ENCODE measurements around the gene TNRC18.
"Not testable (repeated sequence)": the region's sequence is repeated elsewhere in the genome, so short reads cannot be mapped to it uniquely, and the experiment has no call there.

Gene TNRC18

DNA sequence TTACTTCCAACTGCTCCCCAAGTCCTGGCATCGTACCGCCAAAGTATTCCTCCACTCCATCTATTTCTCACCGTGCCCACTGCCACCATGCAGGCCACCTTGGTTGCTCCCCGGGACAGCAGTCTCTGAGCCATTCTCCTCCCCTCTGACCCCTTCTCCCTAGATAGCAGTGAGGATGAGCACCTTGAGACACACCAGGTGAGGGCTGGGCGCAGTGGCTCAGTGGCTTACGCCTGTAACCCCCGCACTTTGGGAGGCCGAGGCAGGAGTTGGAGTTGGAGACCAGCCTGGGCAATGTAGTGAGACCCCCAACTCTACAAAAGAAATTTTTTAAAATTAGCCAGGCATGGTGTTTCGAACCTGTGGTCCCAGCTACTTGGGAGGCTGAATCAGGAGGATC lies 136.7 kb downstream of the TNRC18 start:
- no peak for DNase-seq

DNA sequence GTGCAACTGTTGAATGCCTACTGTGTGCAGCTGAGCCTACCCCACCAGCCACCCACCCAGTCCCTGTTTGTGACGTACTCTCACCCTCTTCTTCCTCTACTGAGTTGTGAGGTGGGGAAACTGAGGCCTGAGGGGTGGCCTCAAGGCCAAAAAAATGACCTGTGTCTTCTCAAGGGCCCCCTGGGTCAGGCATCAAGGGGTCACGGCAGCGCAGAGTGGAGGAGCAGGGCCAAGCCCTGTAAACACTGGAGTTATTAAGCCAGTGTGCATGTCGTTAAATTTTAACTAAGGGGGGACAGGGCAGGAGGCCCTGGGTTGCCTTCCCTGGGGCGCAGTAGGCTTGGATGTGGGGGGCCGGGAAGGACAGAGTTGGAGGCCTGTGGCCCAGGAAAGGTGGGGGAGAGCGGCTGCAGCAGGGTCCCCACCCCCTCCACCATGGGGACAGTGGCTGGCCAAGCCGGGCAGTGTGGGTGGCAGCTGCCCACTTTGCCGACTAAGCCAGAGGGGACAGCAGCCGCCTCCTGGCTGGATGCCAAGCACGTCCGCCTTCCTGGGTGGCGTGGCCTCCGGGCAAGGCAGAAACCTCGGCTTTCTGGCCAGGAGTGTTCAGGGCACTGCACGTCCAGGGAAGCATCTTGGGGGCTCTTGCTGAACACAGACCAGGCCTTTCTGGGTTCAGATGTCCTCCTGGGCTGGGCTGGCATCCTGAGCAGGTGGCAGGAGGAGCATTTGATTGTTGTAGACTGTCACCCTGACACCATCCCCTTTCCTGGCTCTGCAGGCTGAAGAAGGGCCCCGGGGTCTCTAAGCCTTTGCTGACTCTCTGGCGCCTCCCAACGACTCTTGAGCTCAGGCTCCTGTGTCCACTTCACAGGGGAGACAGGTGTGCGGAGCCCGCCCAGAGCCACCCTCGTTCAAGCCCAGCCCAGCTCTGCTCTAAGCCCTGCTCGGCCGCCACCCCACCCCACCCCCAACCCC lies 139.0 kb downstream of the TNRC18 start:
- peak; percentile 52 for DNase-seq

DNA sequence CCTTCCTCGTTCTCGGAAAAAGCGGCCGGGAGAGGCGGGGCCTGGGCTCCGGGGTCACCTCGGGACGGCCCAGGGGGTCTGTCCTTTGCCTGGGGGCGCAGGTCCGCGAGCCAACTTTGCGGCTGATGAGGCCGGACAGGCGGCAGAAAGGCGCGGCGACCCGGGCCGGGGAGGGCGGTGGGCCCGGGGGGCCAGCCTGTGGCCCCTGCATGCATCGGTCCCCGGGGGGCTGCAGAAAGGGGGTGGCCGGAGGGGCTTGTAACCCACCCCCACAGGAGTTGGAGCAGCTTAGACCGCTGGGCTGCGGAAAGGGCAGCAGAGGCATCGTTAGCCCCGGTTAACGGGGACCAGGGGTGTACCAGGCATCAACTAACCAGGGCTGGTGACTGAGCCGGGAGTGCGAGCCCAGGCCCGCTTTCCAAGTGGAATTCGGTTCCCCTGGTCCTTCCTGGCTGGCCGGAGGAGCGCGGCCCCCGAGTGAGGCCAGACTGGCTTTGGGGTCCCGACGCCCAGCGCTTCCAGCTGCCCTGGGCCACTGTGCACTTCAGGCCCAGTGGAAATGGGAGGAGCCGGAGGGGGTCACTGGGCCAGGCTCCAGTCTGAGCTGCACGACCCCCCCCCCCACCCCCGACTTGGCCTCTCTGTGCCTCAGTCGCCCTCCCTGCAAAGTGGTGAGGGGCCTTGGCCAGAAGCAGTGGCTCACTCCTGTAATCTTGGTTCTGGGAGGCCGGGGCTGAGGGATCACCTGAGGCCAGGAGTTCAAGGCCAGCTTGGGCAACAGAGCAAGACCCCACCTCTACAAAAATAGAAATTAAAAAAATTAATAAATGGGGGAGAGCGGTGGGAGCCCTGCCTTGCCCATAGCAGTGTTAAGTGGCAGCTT lies 140.0 kb downstream of the TNRC18 start:
- DNase-seq, result no peak

DNA sequence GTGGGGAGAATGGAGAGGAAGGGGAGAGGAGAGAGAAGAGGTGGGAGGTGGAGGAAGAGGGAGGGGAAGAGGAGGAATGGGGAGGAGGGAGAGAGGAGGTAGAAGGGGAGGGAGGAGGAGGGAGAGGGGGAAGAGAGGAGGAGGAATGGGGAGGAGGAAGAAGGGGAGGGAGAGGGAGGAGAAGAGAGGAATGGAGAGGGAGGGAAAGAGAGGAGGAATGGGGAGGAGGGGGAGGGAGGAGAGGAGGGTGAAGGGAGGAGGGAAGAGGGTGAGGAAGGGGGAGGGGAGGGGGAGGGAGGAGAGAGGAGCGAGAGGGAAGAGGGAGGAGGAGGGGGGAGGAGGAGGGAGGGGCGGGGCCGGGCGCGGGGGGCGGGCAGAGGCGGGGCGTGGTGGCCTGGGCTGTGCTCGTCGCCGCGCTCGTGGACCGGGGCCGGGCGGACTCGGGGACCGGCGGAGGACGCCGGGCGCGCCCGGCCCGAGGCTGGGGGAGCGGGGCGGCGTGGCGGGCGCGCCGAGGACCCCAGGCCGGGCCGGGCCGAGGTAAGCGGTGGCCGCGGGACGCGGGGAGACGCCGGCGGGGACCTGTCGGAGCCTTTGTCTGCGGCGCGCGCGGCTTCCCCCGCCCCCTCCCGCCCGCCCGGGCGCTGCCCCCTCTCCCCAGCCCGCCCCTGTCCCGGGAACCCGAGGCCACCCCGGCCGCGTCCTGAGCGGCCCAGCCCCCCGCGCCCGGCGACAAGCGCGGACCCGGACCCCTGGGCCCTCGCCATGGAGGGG lies 140.9 kb downstream of the TNRC18 start, which contains the start of gene SLC29A4:
Gene SLC29A4 (plus strand): TSS at position 401 of the 774 bp plus-strand sequence. CDS start 4,874 bp downstream, outside the sequence.
- DNase-seq, result peak; percentile 36

- not testable (repeated sequence) for DNase-seq
These were observed 141.8 kb downstream of the TNRC18 start for GRCh38 chr7:5281598-5282500.

DNA sequence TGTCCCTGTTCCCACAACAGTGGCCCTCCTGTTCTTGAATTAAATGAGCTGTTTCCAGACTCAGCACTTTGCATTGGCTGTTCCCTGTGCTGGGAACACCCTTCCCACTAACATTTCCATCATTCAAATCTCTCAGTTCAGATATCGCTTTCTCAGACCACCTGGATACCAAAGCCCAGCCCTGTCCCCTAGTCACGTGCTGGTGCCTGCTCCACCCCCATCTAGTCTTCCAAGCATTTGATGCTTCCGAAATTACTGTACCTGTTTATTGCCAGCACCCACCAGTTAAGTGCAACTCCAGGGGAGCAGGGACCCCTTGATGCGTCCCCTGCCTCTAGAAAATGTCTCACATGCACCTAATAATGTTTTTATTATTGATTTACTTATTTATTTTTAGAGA lies 143.9 kb downstream of the TNRC18 start:
- DNase-seq, result no peak

DNA sequence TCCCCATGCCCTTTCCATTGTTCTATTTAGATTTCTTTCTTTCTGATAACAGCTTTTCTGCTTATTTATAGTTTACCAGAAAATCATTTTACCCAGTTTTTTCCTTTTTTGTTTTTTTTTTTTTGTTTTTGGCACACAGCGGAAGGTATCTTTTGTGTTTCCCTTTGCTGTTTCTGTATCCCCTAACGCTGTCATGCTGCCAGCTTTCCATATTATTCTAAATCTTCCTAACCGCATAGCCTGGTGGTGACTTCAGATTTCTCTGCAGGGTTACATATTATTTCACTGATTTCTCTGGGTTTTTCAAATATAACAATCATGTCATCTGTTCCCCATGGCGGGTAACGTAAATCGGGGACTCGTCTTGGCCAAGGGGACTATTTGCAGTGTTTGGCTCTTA lies 144.9 kb downstream of the TNRC18 start:
- no peak for DNase-seq

- DNase-seq, result no peak
These were observed 147.0 kb downstream of the TNRC18 start for GRCh38 chr7:5276611-5277010.

- DNase-seq, result not testable (repeated sequence)
These were observed 147.5 kb downstream of the TNRC18 start for GRCh38 chr7:5276123-5276522.

- not testable (repeated sequence) for DNase-seq
These were observed 148.1 kb downstream of the TNRC18 start for GRCh38 chr7:5275510-5275909.

GRCh38 chr7:5274985-5275431 lies 148.6 kb downstream of the TNRC18 start:
- not testable (repeated sequence) for DNase-seq

GRCh38 chr7:5274441-5274840 lies 149.2 kb downstream of the TNRC18 start:
- DNase-seq, result no peak

GRCh38 chr7:5273831-5274405 lies 149.7 kb downstream of the TNRC18 start:
- not testable (repeated sequence) for DNase-seq

DNA sequence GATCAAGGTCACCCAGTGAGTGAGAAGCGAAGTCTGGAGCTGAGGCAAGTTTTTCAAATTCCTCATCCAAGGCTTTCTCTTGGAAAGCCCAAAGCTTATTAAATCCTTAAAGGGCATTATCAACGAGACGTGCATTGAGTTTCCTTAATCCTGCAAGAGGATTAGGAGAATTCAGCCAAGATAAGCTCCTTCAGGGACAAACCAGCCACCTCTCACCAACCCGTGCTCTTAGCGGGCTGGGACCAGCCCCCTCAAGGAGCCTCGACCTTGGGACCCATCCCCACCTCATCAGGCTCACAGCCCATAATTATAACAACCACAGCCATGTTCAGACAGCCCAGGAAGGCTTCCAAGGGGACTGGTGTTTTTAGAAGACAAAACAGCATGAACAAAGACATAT lies 152.8 kb downstream of the TNRC18 start:
- DNase-seq, result no peak

- DNase-seq, result not testable (repeated sequence)
These were observed 153.5 kb downstream of the TNRC18 start for GRCh38 chr7:5269992-5270657.

GRCh38 chr7:5267829-5268228 lies 155.8 kb downstream of the TNRC18 start:
- DNase-seq, result not testable (repeated sequence)

GRCh38 chr7:5266191-5267028 lies 157.2 kb downstream of the TNRC18 start:
- no peak for DNase-seq

GRCh38 chr7:5265320-5266190 lies 158.1 kb downstream of the TNRC18 start:
- no peak for DNase-seq
